Neutrophil (primary cell): ENCODE data around the gene CBLB.

ENCODE experiments used
- H3K27ac ChIP-seq: fragments of 200-600 bp; sonication (generic); 2 replicates; pipeline ENCODE4 v1.5.1; 2016; ENCODE audit warnings: mild to moderate bottlenecking, moderate library complexity
- H3K27me3 ChIP-seq: fragments of 200-600 bp; sonication (generic); 2 replicates; pipeline ENCODE4 v1.6.0; 2016; ENCODE audit warnings: mild to moderate bottlenecking
- H3K36me3 ChIP-seq: fragments of 200-600 bp; sonication (generic); 2 replicates; pipeline ENCODE4 v1.5.1; 2017
- H3K4me1 ChIP-seq, 2 experiments: fragments of 200-600 bp in 1 of 2; sonication (generic) in 1 of 2; 1 replicate in 1 of 2; 2 replicates in 1 of 2; pipeline versions ENCODE4 v1.5.1 to v1.6.1; 2013 to 2016; ENCODE audit warnings: low read depth in 1 of 2, low read length in 1 of 2, mild to moderate bottlenecking in 1 of 2, moderate library complexity in 1 of 2; ENCODE audit not compliant: control insufficient read depth in 1 of 2, insufficient read depth in 1 of 2
- H3K4me3 ChIP-seq, 2 experiments: fragments of 200-600 bp in 1 of 2; sonication (generic) in 1 of 2; 1 replicate in 1 of 2; 2 replicates in 1 of 2; pipeline ENCODE4 v1.5.1; 2013 to 2016; ENCODE audit warnings: low read depth in 1 of 2, low read length in 1 of 2, mild to moderate bottlenecking in 1 of 2, moderate library complexity in 1 of 2
- H3K9me3 ChIP-seq: fragments of 200-600 bp; sonication (generic); 2 replicates; pipeline ENCODE4 v1.5.1; 2016
- CTCF ChIP-seq: fragments of 200-600 bp; sonication (generic); IDR thresholded peaks from 2 replicates; pipeline ENCODE4 v1.5.1; 2016; ENCODE audit warnings: antibody characterized with exemption

Gene CBLB

GRCh38 chr3:105772635-105773034 lies 96.2 kb downstream of the CBLB start:
- Histone ChIP-seq H3K27ac (no peak overlapping the region), H3K4me1 (peaks cover 0 to 4% of the 10 kb centered on the region in 2 experiments), H3K9me3 (no peaks in the 10 kb centered on the region), H3K4me3 (no peak overlapping the region), H3K36me3 (no peaks in the 10 kb centered on the region), H3K27me3 (no peaks in the 10 kb centered on the region)
- TF ChIP-seq CTCF, result no peak

GRCh38 chr3:105771392-105771791 lies 97.4 kb downstream of the CBLB start:
- Histone ChIP-seq H3K4me3 (no peak overlapping the region), H3K4me1 (peaks cover 3 to 14% of the 10 kb centered on the region in 2 experiments), H3K9me3 (no peaks in the 10 kb centered on the region), H3K27me3 (no peaks in the 10 kb centered on the region), H3K27ac (no peak overlapping the region), H3K36me3 (no peaks in the 10 kb centered on the region)
- no peak for TF ChIP-seq CTCF

GRCh38 chr3:105770410-105770809 lies 98.4 kb downstream of the CBLB start:
- Histone ChIP-seq H3K9me3 (no peaks in the 10 kb centered on the region), H3K27me3 (no peaks in the 10 kb centered on the region), H3K36me3 (no peaks in the 10 kb centered on the region), H3K4me1 (peaks cover 13 to 24% of the 10 kb centered on the region in 2 experiments), H3K27ac (no peak overlapping the region), H3K4me3 (no peak overlapping the region)
- no peak for TF ChIP-seq CTCF

- Histone ChIP-seq H3K27me3 (no peaks in the 10 kb centered on the region), H3K27ac (no peak overlapping the region), H3K4me1 (peaks cover 32 to 50% of the 10 kb centered on the region in 2 experiments), H3K4me3 (no peak overlapping the region), H3K9me3 (no peaks in the 10 kb centered on the region), H3K36me3 (no peaks in the 10 kb centered on the region)
- TF ChIP-seq CTCF, result no peak
Observed at GRCh38 chr3:105767776-105768175, 101.0 kb downstream of the CBLB start.

- Histone ChIP-seq H3K27ac (no peak overlapping the region), H3K36me3 (no peaks in the 10 kb centered on the region), H3K9me3 (no peaks in the 10 kb centered on the region), H3K4me3 (peak overlapping the region in 1 of 2 experiments; percentile 13), H3K4me1 (peaks cover 32 to 50% of the 10 kb centered on the region in 2 experiments), H3K27me3 (no peaks in the 10 kb centered on the region)
- TF ChIP-seq CTCF, result no peak
Observed at GRCh38 chr3:105767216-105767615, 101.6 kb downstream of the CBLB start.

GRCh38 chr3:105765308-105765639 lies 103.5 kb downstream of the CBLB start:
- Histone ChIP-seq H3K9me3 (no peaks in the 10 kb centered on the region), H3K4me1 (peaks cover 32 to 50% of the 10 kb centered on the region in 2 experiments), H3K27me3 (no peaks in the 10 kb centered on the region), H3K4me3 (no peak overlapping the region), H3K36me3 (no peaks in the 10 kb centered on the region), H3K27ac (peak overlapping the region; percentile 79)
- TF ChIP-seq CTCF, result no peak
